Heart left ventricle (tissue), 16 donors: ENCODE measurements around the gene CRABP1. TPM values are rescaled to one million over a fixed set of nuclear protein-coding genes. Genes with fewer than 3 reads are reported as not detected.

Source experiments
- ATAC-seq, 4 donors: fragments of 200-7000 bp; cut with Tn5 transposase; one replicate each; pipeline ENCODE4 v1.9.1; 2020 to 2022; ENCODE audit warnings: moderate library complexity in 4 of 4, mild to moderate bottlenecking in 3 of 4, moderate number of reproducible peaks in 1 of 4
- DNase-seq, 5 donors: peaks; one replicate each; pipeline ENCODE4 v3.0.0-alpha.2; 2020
- H3K27ac ChIP-seq, 12 donors: fragments of 200-600 bp; sonication (generic) in 4 of 12; one replicate each; pipeline versions ENCODE4 v1.5.0 to v1.8.0; 2016 to 2022; ENCODE audit warnings: mild to moderate bottlenecking in 2 of 12
- H3K27me3 ChIP-seq, 9 donors: fragments of 200-600 bp; sonication (generic) in 2 of 9; one replicate each; pipeline versions ENCODE4 v1.5.1 to v1.8.0; 2016 to 2022; ENCODE audit warnings: mild to moderate bottlenecking in 3 of 9
- H3K36me3 ChIP-seq, 9 donors: fragments of 200-600 bp; sonication (generic) in 2 of 9; one replicate each; pipeline versions ENCODE4 v1.5.0 to v1.8.0; 2018 to 2022; ENCODE audit warnings: mild to moderate bottlenecking in 2 of 9
- H3K4me1 ChIP-seq, 12 donors: fragments of 200-600 bp; sonication (generic) in 4 of 12; one replicate each; pipeline versions ENCODE4 v1.5.0 to v1.8.0; 2016 to 2022; ENCODE audit warnings: mild to moderate bottlenecking in 3 of 12
- H3K4me3 ChIP-seq, 12 donors: fragments of 200-600 bp; sonication (generic) in 4 of 12; one replicate each; pipeline versions ENCODE4 v1.5.0 to v1.8.0; 2017 to 2022; ENCODE audit warnings: mild to moderate bottlenecking in 9 of 12, moderate library complexity in 4 of 12
- H3K9me3 ChIP-seq, 12 donors: fragments of 200-600 bp; sonication (generic) in 4 of 12; one replicate each; pipeline versions ENCODE4 v1.5.0 to v1.8.0; 2016 to 2022; ENCODE audit warnings: mild to moderate bottlenecking in 1 of 12
- CTCF ChIP-seq, 12 donors: fragments of 200-600 bp; sonication (generic) in 4 of 12; IDR thresholded peaks; one replicate each; pipeline versions ENCODE4 v1.5.0 to v1.8.0; 2018 to 2022; ENCODE audit warnings: antibody characterized with exemption in 12 of 12, mild to moderate bottlenecking in 5 of 12
- POLR2A ChIP-seq, 2 donors: fragments of 450-650 bp; IDR thresholded peaks; one replicate each; pipeline ENCODE4 v1.6.1; 2017; ENCODE audit warnings: antibody characterized with exemption in 2 of 2, mild to moderate bottlenecking in 2 of 2, moderate library complexity in 2 of 2
- WGBS, 4 donors: extraction: QIAGEN DNeasy Blood & Tissue Kit in 2 of 4; methylation state at CpG; one replicate each; pipeline versions ENCODE4 v1.1.5 to v1.1.7; 2013 to 2018; 5-methylcytosine and 5-hydroxymethylcytosine counted together
- intact Hi-C, 10 donors: fragments of 100-400 bp; cut with DNase I; formaldehyde crosslinking; loops; one replicate each; pipeline versions ENCODE4 v1.11.1 to v1.14.2; 2022
- polyA plus RNA-seq, 2 donors: library from polyadenylated mRNA; stranded (reverse); fragments of 200-250 nt; gene quantifications; one replicate each; pipeline ENCODE4 v1.2.3, GENCODE V29; 2013
- total RNA-seq, 9 donors: library from RNA; depleted of rRNA in 2 of 9; stranded (reverse); fragments of >200 nt in 2 of 9; fragmentation: NEBNext Ultra II Directional in 3 of 9; extraction: Animal tissue kit (Norgen Biotek cat#: 25700) in 3 of 9; gene quantifications; one replicate each; pipeline versions ENCODE4 v1.1.0 to v1.2.4, GENCODE V29; 2016 to 2023
- donor health status: ischemic (EF 13 %, LVEDD 7.1; RV severe dilation, severe dysfunction).
- donor health status: healthy with polysubstance abuse.
- donor health status: DM: no; HTN: yes; CAD: no.
- donor health status: DM: no; HTN: no; CAD: no.
- donor health status: ischemic (EF 25% LVEDD 6.9; RV normal size, moderate dysfunction).
- donor health status: ischemic (EF 25% LVEDD 5.7; RV mildly dilated, moderate dysfunction).
- donor health status: healthy.
- donor health status: DM: yes; HTN: yes; CAD: no.
- donor health status: ischemic (EF 35%, LVEDD 5.7; RV mildly dilated, moderate dysfunction).
- donor health status: nonischemic (EF 11% LVEDD 7.7; RV severe dilation, severe dysfunction).
- donor health status: DM: yes; HTN: yes; CAD: no.
- donor health status: PGD.
- donor health status: ischemic (EF 29% LVEDD 5.4; RV normal size, mild dysfunction).
- donor health status: nonischemic (EF 23%, LVEDD 6.1; RV moderate dilation, normal function).

The CRABP1 gene
- total and polyA plus RNA-seq, 11 donors = 0.46 TPM; not detected in 10

DNA sequence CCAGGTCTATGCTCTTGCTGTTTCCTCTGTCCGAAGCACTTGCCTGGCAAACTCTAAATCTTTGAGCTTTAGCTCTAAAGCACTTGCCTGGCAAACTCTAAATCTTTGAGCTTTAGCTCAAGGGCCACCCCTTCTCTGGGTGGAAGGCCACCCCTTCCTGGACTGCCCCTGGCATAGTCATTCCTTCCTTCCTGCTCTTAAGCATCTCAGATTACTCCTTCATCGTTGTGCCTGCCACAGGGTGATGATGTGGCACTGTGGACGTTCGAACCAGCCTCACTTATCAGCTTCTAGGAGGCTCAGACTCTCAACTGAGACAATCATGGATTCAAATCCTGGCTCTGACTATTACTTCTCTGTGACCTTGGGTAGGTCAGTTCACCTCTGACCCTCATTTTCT is 10.5 kb upstream of the CRABP1 start:
- WGBS, 4 donors = 52 to 63% (median 56%) methylated on average over 4 of the region's 4 CpGs
- no peak overlapping the region for H3K4me3 ChIP-seq
- DNase-seq (no peak), ATAC-seq (no peak)
- no peaks in the 10 kb centered on the region for H3K9me3 ChIP-seq
- TF ChIP-seq POLR2A (IDR thresholded peaks at IDR 0.05) = no peak
- no peak for TF ChIP-seq CTCF (IDR thresholded peaks at IDR 0.05)
- intact Hi-C loops = loop anchor here in 2 of 10 donors (10.0 kb wide), 2 partner anchors 55 to 75 kb away; no protein-coding TSS in a partner anchor
- H3K27ac ChIP-seq = no peak overlapping the region
- H3K36me3 ChIP-seq = no peaks in the 10 kb centered on the region
- H3K4me1 ChIP-seq = peaks cover 0 to 6% (median 0%) of the 10 kb centered on the region in 12 donors
- H3K27me3 ChIP-seq = no peaks in the 10 kb centered on the region

DNA sequence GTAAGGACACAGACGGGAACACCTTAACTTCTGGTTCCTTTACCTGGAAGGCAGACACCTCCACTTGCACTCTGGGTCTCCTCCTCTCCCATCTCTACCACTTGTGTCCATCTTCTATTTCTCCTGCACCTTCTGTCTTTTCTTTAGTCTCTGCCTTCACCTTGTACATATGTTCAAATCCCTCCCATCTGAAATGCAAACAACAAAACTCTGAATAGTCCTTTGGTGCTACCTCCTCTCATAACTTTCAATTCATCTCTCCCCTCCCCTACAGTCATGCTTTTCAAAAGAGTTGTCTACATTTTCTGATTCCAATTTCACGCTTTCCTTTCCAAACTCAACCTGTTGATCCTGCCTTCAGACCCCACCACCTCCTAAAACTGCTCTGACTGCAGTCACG is 5.3 kb upstream of the CRABP1 start:
- no peak overlapping the region for H3K4me3 ChIP-seq
- H3K4me1 ChIP-seq = peaks cover 0 to under 1% (median 0%) of the 10 kb centered on the region in 12 donors
- 91 to 96% (median 95%) methylated on average over 3 of the region's 3 CpGs for WGBS, 4 donors
- ATAC-seq (no peak), DNase-seq (no peak)
- no peaks in the 10 kb centered on the region for H3K9me3 ChIP-seq
- peaks cover 3 to 46% (median 23%) of the 10 kb centered on the region in 9 donors for H3K27me3 ChIP-seq
- no peaks in the 10 kb centered on the region for H3K36me3 ChIP-seq
- no peak overlapping the region for H3K27ac ChIP-seq
- TF ChIP-seq CTCF (IDR thresholded peaks at IDR 0.05) = no peak
- no peak for TF ChIP-seq POLR2A (IDR thresholded peaks at IDR 0.05)
- intact Hi-C loops = loop anchor here in 2 of 10 donors (10.0 kb wide), 2 partner anchors 60 to 70 kb away; no protein-coding TSS in a partner anchor

DNA sequence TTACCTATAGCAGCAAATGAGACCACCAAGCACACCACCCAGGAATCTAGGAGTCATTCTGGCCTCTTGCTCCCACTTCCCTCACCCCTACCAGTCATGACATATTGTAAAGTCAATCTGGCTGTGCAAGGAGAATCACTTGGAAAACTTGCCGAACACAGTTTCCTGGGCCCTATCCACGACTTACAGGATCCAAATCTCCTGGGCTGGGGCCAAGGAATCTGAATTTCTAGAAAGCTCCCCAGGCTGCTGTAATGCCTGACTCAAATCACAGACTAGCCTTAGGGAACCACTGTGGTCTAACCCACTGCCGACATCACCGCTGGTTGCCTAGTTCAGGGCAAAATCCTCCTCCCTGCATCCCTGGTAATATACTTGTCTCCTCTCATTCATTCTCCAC is 4.2 kb upstream of the CRABP1 start:
- 78 to 89% (median 87%) methylated on average over 4 of the region's 4 CpGs for WGBS, 4 donors

GRCh38 chr15:78338781-78339180 is 1.4 kb upstream of the CRABP1 start:
- peaks cover 5 to 73% (median 41%) of the 10 kb centered on the region in 9 donors for H3K27me3 ChIP-seq
- 72 to 83% (median 77%) methylated on average over 7 of the region's 7 CpGs for WGBS, 4 donors
- no peak overlapping the region for H3K27ac ChIP-seq
- H3K36me3 ChIP-seq = no peaks in the 10 kb centered on the region
- no peaks in the 10 kb centered on the region for H3K9me3 ChIP-seq
- DNase-seq (no peak), ATAC-seq (no peak)
- peaks cover 0 to 19% (median 4%) of the 10 kb centered on the region in 12 donors for H3K4me1 ChIP-seq
- H3K4me3 ChIP-seq = no peak overlapping the region
- intact Hi-C loops = loop anchor here in 2 of 10 donors (10.0 kb wide), 2 partner anchors 64 to 66 kb away; no protein-coding TSS in a partner anchor
- TF ChIP-seq POLR2A (IDR thresholded peaks at IDR 0.05) (no peak), CTCF (IDR thresholded peaks at IDR 0.05) (no peak)

More for the DNA sequence above, 4.2 kb upstream of the CRABP1 start:
- TF ChIP-seq CTCF (IDR thresholded peaks at IDR 0.05) (no peak), POLR2A (IDR thresholded peaks at IDR 0.05) (no peak)
- H3K4me1 ChIP-seq = peaks cover 0 to 11% (median 1%) of the 10 kb centered on the region in 12 donors
- no peak overlapping the region for H3K27ac ChIP-seq
- DNase-seq (no peak), ATAC-seq (no peak)
- intact Hi-C loops = loop anchor here in 2 of 10 donors (10.0 kb wide), 2 partner anchors 61 to 69 kb away; no protein-coding TSS in a partner anchor
- no peak overlapping the region for H3K4me3 ChIP-seq
- no peaks in the 10 kb centered on the region for H3K36me3 ChIP-seq
- H3K27me3 ChIP-seq = peaks cover 5 to 58% (median 33%) of the 10 kb centered on the region in 9 donors
- no peaks in the 10 kb centered on the region for H3K9me3 ChIP-seq
